ENCODE measurements around the gene PRDX3.

The PRDX3 gene

DNA sequence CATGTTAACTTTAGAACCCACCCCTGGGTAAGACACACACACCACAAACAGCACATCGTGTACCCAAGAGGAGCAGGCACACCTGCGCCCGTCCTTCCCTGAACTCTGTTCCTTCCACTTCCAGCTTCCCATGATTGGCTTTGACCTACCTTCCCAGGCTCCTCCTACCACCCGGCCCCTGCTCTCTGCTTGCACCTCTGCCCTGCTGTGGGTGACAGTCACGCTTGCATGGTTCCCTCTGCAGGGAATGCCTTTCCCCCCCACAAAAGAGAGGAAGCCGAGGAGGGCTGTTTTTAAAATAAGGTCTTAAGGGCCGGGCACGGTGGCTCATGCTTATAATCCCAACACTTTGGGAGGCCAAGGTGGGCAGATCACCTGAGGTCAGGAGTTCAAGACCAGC, 29.5 kb downstream of the PRDX3 start:
- Histone ChIP-seq H3K4me3 (ENCODE audit: low read depth, low read length, poor library complexity, severe bottlenecking) (no peak overlapping the region), H3K79me2 (ENCODE audit: insufficient read depth, low read length) (no peaks in the 10 kb centered on the region), H3K9me3 (ENCODE audit: low read length) (no peaks in the 10 kb centered on the region), H3K9me2 (ENCODE audit: low read depth, low read length) (no peaks in the 10 kb centered on the region), H4K20me1 (ENCODE audit: insufficient read depth, low read length) (no peaks in the 10 kb centered on the region), H2AFZ (ENCODE audit: low read length) (no peak overlapping the region), H3K4me2 (ENCODE audit: low read length) (no peak overlapping the region), H3K4me1 (ENCODE audit: insufficient read depth, low read length, severe bottlenecking) (no peaks in the 10 kb centered on the region), H3K9ac (ENCODE audit: low read length) (no peak overlapping the region), H3F3A (ENCODE audit: insufficient read depth, low read length) (no peaks in the 10 kb centered on the region), H3K27me3 (ENCODE audit: insufficient read depth, low read length) (no peaks in the 10 kb centered on the region), H3K36me3 (ENCODE audit: insufficient read depth, low read length) (peaks cover 61% of the 10 kb centered on the region), H3K27ac (ENCODE audit: low read depth, low read length, poor library complexity, severe bottlenecking) (no peak overlapping the region)
- no peak for TF ChIP-seq EZH2 (IDR thresholded peaks at IDR 0.05; ENCODE audit: borderline replicate concordance, low read length)

DNA sequence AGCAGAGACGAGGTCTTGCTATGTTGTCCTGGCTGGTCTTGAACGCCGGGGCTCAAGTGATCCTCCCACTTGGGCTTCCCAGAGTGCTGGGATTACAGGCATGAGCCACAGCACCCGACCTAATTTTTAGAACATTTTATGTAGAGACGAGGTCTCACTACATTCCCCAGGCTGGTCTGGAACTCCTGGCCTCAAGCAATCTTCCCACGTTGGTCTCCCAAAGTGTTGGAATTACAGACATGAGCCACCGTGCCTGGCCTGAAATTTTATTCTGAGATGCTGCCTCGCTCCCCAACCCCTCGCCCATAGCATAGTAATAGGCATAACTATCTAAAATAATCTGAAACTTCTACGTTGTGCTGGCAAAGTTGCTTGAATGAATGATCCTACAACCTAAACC, 35.0 kb downstream of the PRDX3 start:
- Histone ChIP-seq H3K9ac (ENCODE audit: low read length) (no peak overlapping the region), H3K4me3 (ENCODE audit: low read depth, low read length, poor library complexity, severe bottlenecking) (no peak overlapping the region), H4K20me1 (ENCODE audit: insufficient read depth, low read length) (no peaks in the 10 kb centered on the region), H3K9me3 (ENCODE audit: low read length) (no peaks in the 10 kb centered on the region), H3K79me2 (ENCODE audit: insufficient read depth, low read length) (no peaks in the 10 kb centered on the region), H3F3A (ENCODE audit: insufficient read depth, low read length) (no peaks in the 10 kb centered on the region), H3K27ac (ENCODE audit: low read depth, low read length, poor library complexity, severe bottlenecking) (no peak overlapping the region), H3K9me2 (ENCODE audit: low read depth, low read length) (no peaks in the 10 kb centered on the region), H3K4me1 (ENCODE audit: insufficient read depth, low read length, severe bottlenecking) (no peaks in the 10 kb centered on the region), H3K4me2 (ENCODE audit: low read length) (no peak overlapping the region), H3K36me3 (ENCODE audit: insufficient read depth, low read length) (peaks cover 53% of the 10 kb centered on the region), H3K27me3 (ENCODE audit: insufficient read depth, low read length) (no peaks in the 10 kb centered on the region), H2AFZ (ENCODE audit: low read length) (no peak overlapping the region)
- no peak for TF ChIP-seq EZH2 (IDR thresholded peaks at IDR 0.05; ENCODE audit: borderline replicate concordance, low read length)
- TF ChIP-seq, protein P1, sequence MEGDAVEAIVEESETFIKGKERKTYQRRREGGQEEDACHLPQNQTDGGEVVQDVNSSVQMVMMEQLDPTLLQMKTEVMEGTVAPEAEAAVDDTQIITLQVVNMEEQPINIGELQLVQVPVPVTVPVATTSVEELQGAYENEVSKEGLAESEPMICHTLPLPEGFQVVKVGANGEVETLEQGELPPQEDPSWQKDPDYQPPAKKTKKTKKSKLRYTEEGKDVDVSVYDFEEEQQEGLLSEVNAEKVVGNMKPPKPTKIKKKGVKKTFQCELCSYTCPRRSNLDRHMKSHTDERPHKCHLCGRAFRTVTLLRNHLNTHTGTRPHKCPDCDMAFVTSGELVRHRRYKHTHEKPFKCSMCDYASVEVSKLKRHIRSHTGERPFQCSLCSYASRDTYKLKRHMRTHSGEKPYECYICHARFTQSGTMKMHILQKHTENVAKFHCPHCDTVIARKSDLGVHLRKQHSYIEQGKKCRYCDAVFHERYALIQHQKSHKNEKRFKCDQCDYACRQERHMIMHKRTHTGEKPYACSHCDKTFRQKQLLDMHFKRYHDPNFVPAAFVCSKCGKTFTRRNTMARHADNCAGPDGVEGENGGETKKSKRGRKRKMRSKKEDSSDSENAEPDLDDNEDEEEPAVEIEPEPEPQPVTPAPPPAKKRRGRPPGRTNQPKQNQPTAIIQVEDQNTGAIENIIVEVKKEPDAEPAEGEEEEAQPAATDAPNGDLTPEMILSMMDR (IDR thresholded peaks at IDR 0.05; ENCODE audit: low read length): no peak

DNA sequence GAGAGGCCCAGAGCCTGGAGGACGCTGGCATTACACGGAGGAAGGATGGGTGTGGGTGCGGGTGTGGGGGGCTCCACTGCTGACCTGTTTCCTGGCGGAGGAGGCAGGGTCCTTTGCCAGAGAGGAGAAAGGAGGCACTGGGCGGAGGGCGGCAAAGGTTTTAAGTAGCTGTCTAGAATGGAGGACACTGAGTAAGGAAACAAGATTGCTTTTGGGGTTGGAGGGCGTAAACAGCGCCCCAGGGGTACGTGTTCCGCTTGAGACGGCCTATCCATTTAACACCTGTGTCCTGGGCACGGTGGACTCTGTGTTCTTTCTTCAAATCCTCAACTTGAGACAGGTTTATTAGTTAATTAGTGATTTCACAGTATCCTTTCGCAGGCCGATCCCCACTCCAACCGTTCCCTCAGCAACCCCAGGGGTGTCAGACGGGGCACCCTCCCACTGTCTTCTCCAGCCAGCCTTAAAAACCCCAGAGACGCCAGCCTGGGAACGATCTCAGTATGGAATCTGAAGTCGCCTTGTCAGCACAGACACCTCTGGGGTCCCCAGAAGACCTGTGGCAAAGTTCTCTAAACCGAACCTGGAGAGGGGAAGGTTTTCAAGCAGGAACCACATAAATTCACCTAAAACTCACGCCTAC, 37.9 kb downstream of the PRDX3 start:
- Histone ChIP-seq H3K36me3 (ENCODE audit: insufficient read depth, low read length) (peaks cover 35% of the 10 kb centered on the region; the same call in 1 of the 2 replicates), H4K20me1 (ENCODE audit: insufficient read depth, low read length) (no peaks in the 10 kb centered on the region), H3K4me3 (ENCODE audit: low read depth, low read length, poor library complexity, severe bottlenecking) (no peak overlapping the region), H3K4me1 (ENCODE audit: insufficient read depth, low read length, severe bottlenecking) (peaks cover 10% of the 10 kb centered on the region), H3K9me2 (ENCODE audit: low read depth, low read length) (no peaks in the 10 kb centered on the region), H3K9me3 (ENCODE audit: low read length) (no peaks in the 10 kb centered on the region), H3K9ac (ENCODE audit: low read length) (no peak overlapping the region), H3K79me2 (ENCODE audit: insufficient read depth, low read length) (no peaks in the 10 kb centered on the region), H3K27ac (ENCODE audit: low read depth, low read length, poor library complexity, severe bottlenecking) (no peak overlapping the region), H3F3A (ENCODE audit: insufficient read depth, low read length) (no peaks in the 10 kb centered on the region), H3K27me3 (ENCODE audit: insufficient read depth, low read length) (no peaks in the 10 kb centered on the region), H2AFZ (ENCODE audit: low read length) (no peak overlapping the region), H3K4me2 (ENCODE audit: low read length) (no peak overlapping the region)
- TF ChIP-seq, protein P1 (IDR thresholded peaks at IDR 0.05; ENCODE audit: low read length): no peak
- no peak for TF ChIP-seq EZH2 (IDR thresholded peaks at IDR 0.05; ENCODE audit: borderline replicate concordance, low read length)
